Measurements from ENCODE around the gene FPGS.

Gene FPGS

GRCh38 chr9:127853312-127854183 is 50.9 kb downstream of the FPGS start:
- TF ChIP-seq, protein P1, sequence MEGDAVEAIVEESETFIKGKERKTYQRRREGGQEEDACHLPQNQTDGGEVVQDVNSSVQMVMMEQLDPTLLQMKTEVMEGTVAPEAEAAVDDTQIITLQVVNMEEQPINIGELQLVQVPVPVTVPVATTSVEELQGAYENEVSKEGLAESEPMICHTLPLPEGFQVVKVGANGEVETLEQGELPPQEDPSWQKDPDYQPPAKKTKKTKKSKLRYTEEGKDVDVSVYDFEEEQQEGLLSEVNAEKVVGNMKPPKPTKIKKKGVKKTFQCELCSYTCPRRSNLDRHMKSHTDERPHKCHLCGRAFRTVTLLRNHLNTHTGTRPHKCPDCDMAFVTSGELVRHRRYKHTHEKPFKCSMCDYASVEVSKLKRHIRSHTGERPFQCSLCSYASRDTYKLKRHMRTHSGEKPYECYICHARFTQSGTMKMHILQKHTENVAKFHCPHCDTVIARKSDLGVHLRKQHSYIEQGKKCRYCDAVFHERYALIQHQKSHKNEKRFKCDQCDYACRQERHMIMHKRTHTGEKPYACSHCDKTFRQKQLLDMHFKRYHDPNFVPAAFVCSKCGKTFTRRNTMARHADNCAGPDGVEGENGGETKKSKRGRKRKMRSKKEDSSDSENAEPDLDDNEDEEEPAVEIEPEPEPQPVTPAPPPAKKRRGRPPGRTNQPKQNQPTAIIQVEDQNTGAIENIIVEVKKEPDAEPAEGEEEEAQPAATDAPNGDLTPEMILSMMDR (IDR thresholded peaks at IDR 0.05; ENCODE audit: control insufficient read depth, extremely low read depth, insufficient read depth) = no peak
- DNase-seq (ENCODE audit: low read depth) = no peak
- no peak overlapping the region for H3K4me3 ChIP-seq (ENCODE audit: low read depth, low read length)

GRCh38 chr9:127854184-127854806 is 51.6 kb downstream of the FPGS start, which contains the start of gene ENG:
TSS of gene ENG (minus strand) at chr9:127854658. CDS start at chr9:127854355, 303 bp downstream.
- no peak for DNase-seq (ENCODE audit: low read depth)
- TF ChIP-seq, protein P1 (IDR thresholded peaks at IDR 0.05; ENCODE audit: control insufficient read depth, extremely low read depth, insufficient read depth) = no peak
- H3K4me3 ChIP-seq (ENCODE audit: low read depth, low read length) = no peak within 1 kb of the TSS

DNA sequence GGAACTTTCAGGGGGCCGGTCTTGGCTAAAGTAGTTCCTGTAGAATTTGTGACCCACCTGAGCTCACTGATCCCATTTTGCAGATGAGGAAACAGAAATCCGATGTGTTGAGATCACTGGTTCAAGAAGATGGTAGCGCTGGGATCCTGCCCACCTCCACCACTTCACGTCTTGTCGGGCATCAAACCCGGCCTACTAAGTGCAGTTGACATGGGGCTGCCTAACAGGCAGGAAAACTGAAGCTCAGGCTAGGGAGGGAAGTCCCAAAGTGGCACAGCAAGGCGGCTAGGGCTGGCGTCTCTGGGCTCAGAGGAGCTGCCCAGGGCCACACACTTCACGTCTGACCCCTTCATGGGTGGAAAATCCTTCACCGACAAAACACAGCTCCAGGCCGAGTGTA is 52.3 kb downstream of the FPGS start:
- TF ChIP-seq, protein P1 (IDR thresholded peaks at IDR 0.05; ENCODE audit: control insufficient read depth, extremely low read depth, insufficient read depth) = no peak
- DNase-seq (ENCODE audit: low read depth) = no peak
- H3K4me3 ChIP-seq (ENCODE audit: low read depth, low read length) = no peak overlapping the region

- no peak overlapping the region for H3K4me3 ChIP-seq (ENCODE audit: low read depth, low read length)
- TF ChIP-seq, protein P1 (IDR thresholded peaks at IDR 0.05; ENCODE audit: control insufficient read depth, extremely low read depth, insufficient read depth) = no peak
- DNase-seq (ENCODE audit: low read depth) = no peak
Observed at GRCh38 chr9:127855522-127855921, 52.8 kb downstream of the FPGS start.

DNA sequence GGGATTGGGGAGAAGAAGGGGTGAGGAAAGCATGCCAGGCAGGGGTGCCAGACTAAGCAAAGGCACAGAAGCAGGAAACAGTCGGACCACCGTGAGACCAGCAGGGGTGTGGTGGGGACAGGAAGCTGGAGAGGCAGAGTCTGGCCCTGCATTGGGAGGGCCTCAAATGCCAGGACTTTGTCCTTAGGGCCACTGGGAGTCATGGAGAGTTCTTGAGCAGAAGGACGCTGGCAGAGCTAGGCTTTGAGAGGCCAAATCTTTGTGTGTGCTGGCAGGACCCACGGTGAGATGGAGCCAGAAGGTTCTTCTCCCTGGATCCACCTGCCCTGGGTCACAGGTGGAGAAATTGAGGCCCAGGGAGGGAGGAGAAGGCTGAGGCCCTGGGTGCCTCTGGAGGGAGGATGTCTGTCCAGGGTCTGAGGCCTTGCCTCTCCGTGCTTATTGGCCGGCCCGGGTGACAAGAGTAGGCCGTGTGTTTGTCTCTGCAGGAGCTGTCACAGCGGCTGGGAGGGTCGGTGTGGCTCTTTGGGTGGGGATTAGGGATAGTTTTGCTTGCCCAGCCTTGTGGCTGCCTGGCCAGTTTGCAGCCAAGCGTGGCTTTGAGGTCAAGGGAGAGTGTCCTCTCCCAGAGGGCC is 53.5 kb downstream of the FPGS start:
- DNase-seq (ENCODE audit: low read depth) = no peak
- H3K4me3 ChIP-seq (ENCODE audit: low read depth, low read length) = no peak overlapping the region
- TF ChIP-seq, protein P1 (IDR thresholded peaks at IDR 0.05; ENCODE audit: control insufficient read depth, extremely low read depth, insufficient read depth) = no peak

DNA sequence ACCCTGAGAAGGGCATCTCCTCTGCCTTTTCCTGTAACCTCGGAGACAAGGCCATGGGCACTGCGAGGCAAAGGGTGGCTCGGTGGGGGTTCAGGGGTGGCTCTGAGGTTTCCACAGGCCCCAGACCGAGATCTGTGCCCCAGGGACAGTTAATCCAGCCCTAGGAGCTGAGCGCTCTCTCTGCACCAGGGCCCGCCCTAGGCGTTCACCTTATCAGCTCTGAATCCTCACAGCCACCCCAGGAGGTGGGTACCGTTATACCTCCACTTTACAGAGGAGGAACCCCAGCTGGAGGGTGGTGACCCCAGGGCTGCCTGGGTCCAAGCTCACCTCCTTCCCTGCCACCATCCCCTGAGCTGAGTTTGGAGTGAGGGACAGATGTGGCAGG is 54.0 kb downstream of the FPGS start:
- no peak overlapping the region for H3K4me3 ChIP-seq (ENCODE audit: low read depth, low read length)
- no peak for DNase-seq (ENCODE audit: low read depth)
- TF ChIP-seq, protein P1 (IDR thresholded peaks at IDR 0.05; ENCODE audit: control insufficient read depth, extremely low read depth, insufficient read depth) = no peak
